HG03135 (cell line): ENCODE measurements around the gene ARL6IP6.
"Not testable (repeated sequence)": the region's sequence is repeated elsewhere in the genome, so short reads cannot be mapped to it uniquely, and the experiment has no call there.

Experiments
- ATAC-seq: cut with Tn5 transposase; IDR thresholded peaks from one replicate; pipeline ENCODE4 v1.9.1; 2021; ENCODE audit warnings: mild to moderate bottlenecking, moderate library complexity; ENCODE audit not compliant: unreplicated experiment

The ARL6IP6 gene

GRCh38 chr2:152720794-152721193, 2.4 kb downstream of the ARL6IP6 start:
- no peak for ATAC-seq

DNA sequence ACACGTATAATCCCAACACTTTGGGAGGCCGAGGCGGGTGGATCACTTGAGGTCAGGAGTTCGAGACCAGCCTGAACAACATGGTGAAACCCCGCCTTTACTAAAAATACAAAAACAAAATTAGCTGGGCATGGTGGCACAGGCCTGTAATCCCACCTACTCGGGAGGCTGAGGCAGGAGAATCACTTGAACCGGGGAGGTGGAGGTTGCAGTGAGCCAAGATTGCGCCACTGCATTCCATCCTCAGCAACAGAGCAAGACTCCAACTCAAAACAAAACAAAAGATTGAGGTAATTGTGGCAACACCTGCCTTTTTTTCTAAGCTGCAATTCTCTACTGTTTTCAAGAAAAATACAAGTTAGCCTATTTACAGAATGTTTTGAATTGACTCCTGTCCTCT, 4.2 kb downstream of the ARL6IP6 start:
- not testable (repeated sequence) for ATAC-seq

GRCh38 chr2:152723918-152724317, 5.5 kb downstream of the ARL6IP6 start:
- no peak for ATAC-seq

DNA sequence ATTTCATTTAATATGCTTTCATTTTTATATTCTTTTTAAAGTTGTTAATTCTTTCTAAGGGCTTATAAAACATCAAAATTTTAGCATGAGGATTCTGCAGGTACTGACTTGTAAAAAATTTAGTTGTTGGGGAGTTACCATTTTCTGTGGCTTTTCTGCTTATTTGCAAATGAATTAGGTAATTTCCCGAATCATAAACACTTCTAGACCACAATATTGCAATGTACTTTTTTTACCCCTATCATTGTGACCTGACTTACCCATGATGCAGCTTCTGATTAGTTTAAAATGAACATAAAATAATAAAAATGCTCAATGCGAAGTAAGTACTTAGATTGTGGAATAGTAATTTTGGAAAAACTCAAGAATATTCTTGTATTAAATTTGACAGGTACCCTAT, 11.4 kb downstream of the ARL6IP6 start:
- ATAC-seq, result no peak

DNA sequence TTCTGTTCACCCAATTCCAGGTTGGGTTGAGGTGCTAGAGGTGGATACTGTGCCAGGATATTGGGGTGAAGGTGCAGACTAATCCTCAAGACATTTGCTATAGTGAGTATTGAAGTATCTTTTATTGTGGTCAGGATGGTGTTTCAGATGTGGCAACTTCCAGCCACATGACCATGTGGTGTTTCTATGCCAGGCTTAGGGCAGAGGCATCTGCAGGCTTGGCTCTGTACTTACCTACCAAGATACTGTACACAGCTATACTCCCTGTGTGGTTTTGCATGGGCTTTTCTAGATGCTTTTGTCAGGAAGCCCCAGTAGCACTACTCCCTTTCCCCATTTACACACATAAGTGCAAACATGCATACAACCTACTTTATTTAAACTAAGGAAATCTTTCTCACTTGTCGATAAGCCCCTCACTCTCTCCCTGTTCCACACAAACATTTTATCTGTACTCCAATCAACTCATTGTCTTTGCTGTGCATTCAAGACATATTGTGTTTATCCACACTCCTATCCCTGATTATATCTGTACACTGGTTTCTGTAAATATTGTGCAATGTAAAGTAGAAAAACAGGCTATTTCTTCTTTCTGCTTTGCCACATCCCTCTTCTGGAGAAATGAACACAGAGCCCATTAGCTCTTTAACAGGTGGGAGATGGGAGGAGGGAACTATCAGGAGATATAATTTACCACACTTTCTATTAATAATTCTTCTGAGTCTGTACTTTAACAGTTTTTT, 12.3 kb downstream of the ARL6IP6 start:
- peak; percentile 77 for ATAC-seq

DNA sequence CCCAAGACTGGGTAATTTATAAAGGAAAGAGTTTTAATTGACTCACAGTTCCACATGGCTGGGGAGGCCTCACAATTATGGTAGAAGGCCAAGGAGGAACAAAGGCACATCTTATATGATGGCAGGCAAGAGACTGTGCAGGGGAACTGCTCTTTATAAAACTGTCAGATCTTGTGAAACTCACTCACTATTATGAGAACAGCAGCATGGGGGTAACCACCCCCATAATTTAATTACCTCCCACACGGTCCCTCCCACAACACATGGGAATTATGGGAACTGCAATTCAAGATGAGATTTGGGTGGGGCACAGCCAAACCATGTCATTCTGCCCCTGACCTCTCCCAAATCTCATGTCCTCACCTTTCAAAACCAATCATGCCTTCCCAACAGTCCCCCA, 19.1 kb downstream of the ARL6IP6 start:
- ATAC-seq, result not testable (repeated sequence)

GRCh38 chr2:152738438-152738837, 20.0 kb downstream of the ARL6IP6 start:
- no peak for ATAC-seq

DNA sequence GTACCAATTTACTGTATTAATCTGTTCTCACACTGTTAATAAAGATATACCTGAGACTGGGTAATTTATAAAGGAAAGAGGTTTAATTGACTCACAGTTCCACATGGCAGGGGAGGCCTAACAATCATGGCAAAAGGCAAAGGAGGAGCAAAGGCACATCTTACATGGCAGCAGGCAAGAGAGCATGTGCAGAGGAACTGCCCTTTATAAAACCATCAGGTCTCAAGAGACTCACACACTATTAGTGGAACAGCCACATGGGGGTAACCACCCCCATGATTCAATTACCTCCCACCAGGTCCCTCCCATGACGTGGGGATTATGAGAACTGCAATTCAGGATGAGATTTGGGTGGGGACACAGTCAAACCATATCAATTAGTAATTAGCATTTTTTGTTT, 21.3 kb downstream of the ARL6IP6 start:
- not testable (repeated sequence) for ATAC-seq

DNA sequence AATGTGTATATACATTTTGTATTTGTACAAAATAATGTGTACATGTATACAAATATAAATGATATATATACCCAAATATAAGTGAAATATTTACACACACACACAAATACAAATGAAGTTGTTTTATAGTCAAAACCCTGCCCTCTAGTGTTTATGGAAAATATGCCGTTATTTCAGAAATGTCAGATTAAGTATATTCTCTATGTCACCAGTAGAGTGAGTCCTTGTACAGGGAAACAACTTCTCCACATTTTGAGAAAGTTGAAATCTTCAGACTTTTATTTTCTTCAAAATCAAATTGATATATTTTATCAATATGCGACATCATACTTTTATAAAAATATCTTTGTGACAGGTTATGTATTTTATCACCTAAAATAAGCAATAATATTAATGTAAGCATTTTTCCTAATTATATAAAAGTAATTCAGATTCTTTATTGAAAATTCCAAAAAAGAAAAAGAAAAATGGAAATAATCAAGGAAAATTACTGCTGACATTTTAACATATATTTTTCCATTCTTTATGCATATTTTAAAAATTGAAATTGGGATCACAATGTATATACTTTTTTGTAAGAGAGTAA, 22.4 kb downstream of the ARL6IP6 start:
- peak; percentile 85 for ATAC-seq

DNA sequence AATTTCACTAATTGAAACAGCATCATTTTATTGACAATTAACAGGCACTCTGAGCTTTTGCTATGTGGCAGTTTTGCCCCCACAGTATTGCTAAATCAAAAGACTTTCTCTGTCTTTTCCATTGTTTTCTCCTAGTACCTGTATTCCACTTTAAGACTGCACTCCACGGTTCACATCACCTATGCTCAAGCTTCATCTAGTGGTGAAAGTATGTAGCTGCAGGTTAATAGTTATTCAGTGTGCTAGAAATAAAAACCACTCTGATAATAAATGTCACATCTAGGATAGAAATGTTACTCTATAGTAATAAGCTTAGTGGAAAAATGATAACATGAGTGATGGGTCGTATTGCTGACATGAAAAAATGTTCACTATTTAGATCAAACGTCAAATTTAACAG, 24.6 kb downstream of the ARL6IP6 start:
- no peak for ATAC-seq

DNA sequence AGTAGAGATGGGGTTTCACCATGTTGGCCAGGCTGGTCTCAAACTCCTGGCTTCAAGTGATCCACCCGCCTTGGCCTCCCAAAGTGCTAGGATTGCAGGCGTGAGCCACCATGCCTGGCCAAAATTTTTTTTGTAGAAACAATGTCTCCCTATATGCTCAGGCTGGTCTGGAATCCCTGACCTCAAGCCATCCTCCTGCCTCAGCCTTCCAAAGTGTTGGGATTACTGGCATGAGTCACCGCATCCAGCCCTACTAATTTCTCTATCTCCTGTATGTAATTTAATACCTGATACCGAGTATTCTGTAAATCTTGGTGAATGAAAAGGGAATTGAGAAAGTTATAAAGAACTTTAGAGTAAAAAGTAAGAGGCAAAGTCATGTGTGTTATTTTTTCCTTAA, 29.3 kb downstream of the ARL6IP6 start:
- not testable (repeated sequence) for ATAC-seq

- no peak for ATAC-seq
Observed at GRCh38 chr2:152755029-152755428, 36.6 kb downstream of the ARL6IP6 start.

DNA sequence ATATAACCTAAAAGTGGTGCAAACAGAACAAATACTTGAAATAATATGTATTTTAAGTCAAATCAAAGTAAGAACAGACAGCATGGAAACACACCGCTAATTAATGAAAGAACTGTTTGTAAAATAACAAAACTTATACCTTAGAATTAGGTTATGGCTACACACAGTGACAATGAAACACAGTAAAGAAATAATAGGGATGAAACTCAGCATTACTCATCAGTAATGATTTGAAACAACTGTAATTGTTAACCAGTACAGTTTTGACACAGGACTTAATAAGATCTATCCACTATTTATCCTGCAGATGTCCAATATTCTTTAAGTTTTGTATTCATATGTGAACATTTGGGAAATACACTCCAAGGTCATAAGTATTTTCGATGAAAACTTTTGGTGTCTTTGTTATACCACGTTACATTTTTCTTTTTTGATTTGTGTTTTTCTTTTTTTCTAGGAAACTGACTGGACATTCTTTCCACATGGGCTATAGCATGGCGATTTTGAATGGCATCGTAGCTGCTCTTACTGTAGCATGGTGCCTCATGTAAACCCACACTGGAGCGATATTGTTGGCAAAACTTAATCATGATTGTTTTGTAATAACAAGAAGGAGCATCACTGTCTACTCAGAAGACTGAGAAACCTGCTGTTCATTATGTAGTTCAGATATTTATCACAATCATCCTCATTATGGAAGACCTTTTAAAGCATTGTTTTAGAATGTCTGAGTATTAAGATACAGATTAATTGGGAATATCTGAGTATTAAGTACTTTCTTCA, 41.1 kb downstream of the ARL6IP6 start:
- ATAC-seq, result no peak

DNA sequence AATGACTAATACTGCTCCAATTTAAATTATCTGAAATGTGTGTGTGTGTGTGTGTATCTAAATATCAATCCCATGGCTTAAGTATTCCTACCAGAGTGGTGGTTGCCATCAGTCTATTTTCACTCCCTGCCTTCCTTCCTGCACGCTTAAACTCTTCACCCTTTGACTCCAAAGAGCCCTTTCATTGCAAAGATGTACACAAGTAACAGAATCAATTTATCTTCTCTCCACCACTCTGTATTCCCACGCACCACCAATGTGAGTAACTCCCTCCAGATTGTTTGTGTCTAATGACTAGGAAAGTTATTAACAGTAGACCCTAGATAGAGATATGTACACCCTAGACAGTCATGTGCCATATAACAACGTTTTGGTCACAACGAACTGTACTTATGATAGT, 42.8 kb downstream of the ARL6IP6 start:
- ATAC-seq, result no peak

GRCh38 chr2:152762202-152762601, 43.8 kb downstream of the ARL6IP6 start:
- ATAC-seq, result no peak

DNA sequence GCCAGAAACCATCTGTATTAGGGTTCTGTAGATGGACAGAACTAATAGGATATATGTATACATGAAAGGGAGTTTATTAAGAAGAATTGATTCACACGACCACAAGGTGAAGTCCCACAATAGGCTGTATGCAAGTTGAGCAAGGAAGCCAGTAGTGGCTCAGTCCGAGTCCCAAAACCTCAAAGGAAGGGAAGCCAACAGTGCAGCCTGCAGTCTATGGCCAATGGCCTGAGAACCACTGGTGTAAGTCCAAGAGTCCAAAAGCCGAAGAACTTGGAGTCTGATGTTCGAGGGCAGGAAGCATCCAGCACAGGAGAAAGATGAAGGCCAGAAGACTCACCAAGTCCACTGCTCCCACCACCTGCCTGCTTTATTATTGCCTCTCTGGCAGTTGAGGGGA, 44.8 kb downstream of the ARL6IP6 start:
- ATAC-seq, result not testable (repeated sequence)

- ATAC-seq, result no peak
Observed at GRCh38 chr2:152763651-152764050, 45.2 kb downstream of the ARL6IP6 start.

- ATAC-seq, result no peak
Observed at GRCh38 chr2:152766928-152767327, 48.5 kb downstream of the ARL6IP6 start.

- ATAC-seq, result no peak
Observed at GRCh38 chr2:152781175-152781574, 62.8 kb downstream of the ARL6IP6 start.

DNA sequence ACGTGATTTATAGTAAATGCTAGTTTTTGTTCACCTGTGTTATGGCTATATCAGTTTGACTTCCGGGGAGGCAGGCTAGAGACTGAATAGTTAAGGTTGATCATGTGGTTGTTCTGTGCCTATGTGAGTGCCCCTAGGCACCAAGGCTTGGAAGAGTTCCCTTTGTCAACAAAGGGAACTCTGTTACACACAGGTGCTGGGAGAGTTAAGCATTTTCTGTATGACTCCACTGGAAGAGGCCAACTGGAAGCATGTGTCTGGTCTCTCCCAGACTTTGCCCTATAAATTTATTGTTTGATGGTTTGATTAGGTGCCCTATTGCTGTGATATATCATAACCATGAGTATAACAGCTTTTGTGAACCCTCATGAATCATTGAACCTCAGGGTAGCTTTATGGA, 63.8 kb downstream of the ARL6IP6 start:
- no peak for ATAC-seq

- ATAC-seq, result no peak
Observed at GRCh38 chr2:152790883-152791282, 72.5 kb downstream of the ARL6IP6 start.

GRCh38 chr2:152791979-152792378, 73.6 kb downstream of the ARL6IP6 start:
- no peak for ATAC-seq
